ENCODE results near the gene PATJ. TPM values are rescaled to one million over a fixed set of nuclear protein-coding genes. Genes with fewer than 3 reads are reported as not detected.

Gene PATJ
- polyA plus RNA-seq, 1 donor (not counting 4 experiments of a cell fraction or from before 2014, with no cell fraction given) = 28.1 TPM

DNA sequence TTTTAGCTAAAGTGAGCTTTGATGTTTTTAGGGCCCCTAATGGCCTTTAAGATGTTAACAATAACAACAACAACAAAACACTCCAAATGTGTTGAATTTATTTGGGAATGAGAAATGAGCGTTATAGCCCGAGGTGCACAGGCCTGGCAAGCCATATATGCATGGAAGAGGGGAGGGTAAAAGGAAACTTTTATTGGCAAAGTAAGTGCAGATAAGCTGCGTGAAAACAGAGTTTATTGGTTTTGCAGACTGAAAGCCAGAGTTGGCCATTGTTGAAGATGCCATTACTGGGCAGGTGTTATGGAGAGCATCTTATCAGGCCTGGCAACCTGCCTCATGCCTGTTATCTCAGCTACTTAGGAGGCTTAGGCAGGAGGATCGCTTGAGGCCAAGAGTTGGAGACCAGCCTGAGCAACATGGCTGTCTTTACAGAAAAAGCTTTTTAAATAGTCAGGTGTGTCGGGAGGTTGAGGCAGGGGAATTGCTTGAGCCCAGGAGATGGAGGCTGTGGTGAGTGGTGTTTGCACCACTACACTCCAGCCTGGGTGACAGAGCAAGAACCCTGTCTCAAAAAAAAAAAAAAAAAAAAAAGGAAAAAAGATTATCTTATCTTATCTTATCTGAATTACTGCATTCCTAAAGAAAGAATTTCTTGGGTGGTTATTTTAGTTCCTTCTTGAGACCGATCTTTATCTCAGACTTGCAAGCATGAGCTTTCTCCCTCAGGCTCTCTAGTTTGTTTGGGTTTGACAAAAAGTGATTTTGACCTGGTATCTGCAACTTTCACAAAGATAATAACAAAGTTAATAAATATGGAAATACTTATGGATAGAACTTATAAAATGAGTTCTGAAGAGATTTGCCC, 1.7 kb downstream of the PATJ start:
- TF ChIP-seq, protein P1, sequence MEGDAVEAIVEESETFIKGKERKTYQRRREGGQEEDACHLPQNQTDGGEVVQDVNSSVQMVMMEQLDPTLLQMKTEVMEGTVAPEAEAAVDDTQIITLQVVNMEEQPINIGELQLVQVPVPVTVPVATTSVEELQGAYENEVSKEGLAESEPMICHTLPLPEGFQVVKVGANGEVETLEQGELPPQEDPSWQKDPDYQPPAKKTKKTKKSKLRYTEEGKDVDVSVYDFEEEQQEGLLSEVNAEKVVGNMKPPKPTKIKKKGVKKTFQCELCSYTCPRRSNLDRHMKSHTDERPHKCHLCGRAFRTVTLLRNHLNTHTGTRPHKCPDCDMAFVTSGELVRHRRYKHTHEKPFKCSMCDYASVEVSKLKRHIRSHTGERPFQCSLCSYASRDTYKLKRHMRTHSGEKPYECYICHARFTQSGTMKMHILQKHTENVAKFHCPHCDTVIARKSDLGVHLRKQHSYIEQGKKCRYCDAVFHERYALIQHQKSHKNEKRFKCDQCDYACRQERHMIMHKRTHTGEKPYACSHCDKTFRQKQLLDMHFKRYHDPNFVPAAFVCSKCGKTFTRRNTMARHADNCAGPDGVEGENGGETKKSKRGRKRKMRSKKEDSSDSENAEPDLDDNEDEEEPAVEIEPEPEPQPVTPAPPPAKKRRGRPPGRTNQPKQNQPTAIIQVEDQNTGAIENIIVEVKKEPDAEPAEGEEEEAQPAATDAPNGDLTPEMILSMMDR (optimal IDR thresholded peaks at IDR 0.05 in 1 of 3, IDR thresholded peaks at IDR 0.05 in 1 of 3, conservative IDR thresholded peaks at IDR 0.05 in 1 of 3; ENCODE audit: extremely low read depth in 1 of 3, insufficient read depth in 2 of 3, low read length in 3 of 3) = no peak
- no peak for TF ChIP-seq EZH2 (IDR thresholded peaks at IDR 0.05; ENCODE audit: low read length)
- Histone ChIP-seq H3K4me2 (ENCODE audit: control insufficient read depth, extremely low read depth, insufficient read depth, low read depth, low read length) (peak overlapping the region; percentile 87), H3K36me3 (ENCODE audit: control insufficient read depth in 2 of 2, extremely low read depth in 1 of 2, insufficient read depth in 2 of 2, low read length in 2 of 2) (no peaks in the 10 kb centered on the region), H3K27ac (ENCODE audit: control insufficient read depth, insufficient read depth, low read length) (peak overlapping the region; percentile 94), H4K20me1 (ENCODE audit: control insufficient read depth, extremely low read depth, insufficient read depth, low read length) (no peaks in the 10 kb centered on the region), H3K27me3 (ENCODE audit: control insufficient read depth, extremely low read depth, insufficient read depth, low read length) (no peaks in the 10 kb centered on the region), H3K9me3 (ENCODE audit: control insufficient read depth, low read depth, low read length) (no peaks in the 10 kb centered on the region), H3K79me2 (ENCODE audit: control insufficient read depth, insufficient read depth, low read length) (peaks cover 61% of the 10 kb centered on the region), H3K9ac (ENCODE audit: control insufficient read depth, extremely low read depth, insufficient read depth, low read length) (peak overlapping the region; percentile 91), H3K9me1 (ENCODE audit: control insufficient read depth, extremely low read depth, insufficient read depth, low read length) (no peaks in the 10 kb centered on the region), H3K4me1 (ENCODE audit: control insufficient read depth, extremely low read depth, insufficient read depth, low read length) (peaks cover 27% of the 10 kb centered on the region), H2AFZ (ENCODE audit: control insufficient read depth, low read length) (no peak overlapping the region), H3K4me3 (ENCODE audit: control insufficient read depth in 2 of 3, extremely low read depth in 1 of 3, insufficient read depth in 2 of 3, low read depth in 1 of 3, low read length in 3 of 3) (peak overlapping the region; percentile 74 to 92 (median 76))
- dilution Hi-C loops (cut with MboI; ENCODE audit: extremely low pct_ligation_motif_present, low sequenced_read_pairs) = no loop called here
- DNase-seq (ENCODE audit: low read depth, low spot score) (no peak), FAIRE-seq (no peak)

DNA sequence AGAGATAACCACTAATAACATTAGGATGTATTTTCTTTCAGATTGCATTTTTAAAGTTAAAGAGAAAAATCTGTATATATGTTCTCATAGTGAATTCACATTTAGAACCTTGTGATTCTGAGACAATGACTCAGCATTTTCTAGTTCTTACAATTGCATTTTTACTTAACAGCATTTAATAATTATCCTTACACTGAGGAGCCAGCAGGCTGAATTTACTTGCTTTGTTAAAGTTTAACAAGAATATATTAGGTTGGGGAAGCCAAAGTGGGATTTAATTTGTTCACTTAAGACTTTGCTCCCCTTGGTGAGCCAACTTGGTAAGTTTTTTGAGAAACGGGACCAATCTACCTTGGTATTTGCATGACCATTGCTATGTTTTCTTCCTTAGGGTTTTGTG, 4.5 kb downstream of the PATJ start:
- H3K9ac ChIP-seq (ENCODE audit: control insufficient read depth, extremely low read depth, insufficient read depth, low read length) = no peak overlapping the region
- DNase-seq (ENCODE audit: low read depth, low spot score) (no peak), FAIRE-seq (peak; percentile 65)
- H3K79me2 ChIP-seq (ENCODE audit: control insufficient read depth, insufficient read depth, low read length) = peaks cover 87% of the 10 kb centered on the region
- H3K27ac ChIP-seq (ENCODE audit: control insufficient read depth, insufficient read depth, low read length) = peak overlapping the region; percentile 36
- H3K9me1 ChIP-seq (ENCODE audit: control insufficient read depth, extremely low read depth, insufficient read depth, low read length) = no peaks in the 10 kb centered on the region
- no peak for TF ChIP-seq EZH2 (IDR thresholded peaks at IDR 0.05; ENCODE audit: low read length)
- TF ChIP-seq, protein P1 (optimal IDR thresholded peaks at IDR 0.05 in 1 of 3, IDR thresholded peaks at IDR 0.05 in 1 of 3, conservative IDR thresholded peaks at IDR 0.05 in 1 of 3; ENCODE audit: extremely low read depth in 1 of 3, insufficient read depth in 2 of 3, low read length in 3 of 3) = no peak
- H3K4me3 ChIP-seq (ENCODE audit: control insufficient read depth in 2 of 3, extremely low read depth in 1 of 3, insufficient read depth in 2 of 3, low read depth in 1 of 3, low read length in 3 of 3) = no peak overlapping the region
- dilution Hi-C loops (cut with MboI; ENCODE audit: extremely low pct_ligation_motif_present, low sequenced_read_pairs) = no loop called here
- no peaks in the 10 kb centered on the region for H3K9me3 ChIP-seq (ENCODE audit: control insufficient read depth, low read depth, low read length)
- no peaks in the 10 kb centered on the region for H4K20me1 ChIP-seq (ENCODE audit: control insufficient read depth, extremely low read depth, insufficient read depth, low read length)
- no peak overlapping the region for H3K4me2 ChIP-seq (ENCODE audit: control insufficient read depth, extremely low read depth, insufficient read depth, low read depth, low read length)
- H2AFZ ChIP-seq (ENCODE audit: control insufficient read depth, low read length) = no peak overlapping the region
- H3K36me3 ChIP-seq (ENCODE audit: control insufficient read depth in 2 of 2, extremely low read depth in 1 of 2, insufficient read depth in 2 of 2, low read length in 2 of 2) = no peaks in the 10 kb centered on the region
- H3K4me1 ChIP-seq (ENCODE audit: control insufficient read depth, extremely low read depth, insufficient read depth, low read length) = peaks cover 22% of the 10 kb centered on the region
- H3K27me3 ChIP-seq (ENCODE audit: control insufficient read depth, extremely low read depth, insufficient read depth, low read length) = no peaks in the 10 kb centered on the region

All from keratinocyte (primary cell).